H1 (cell line): ENCODE measurements around the gene SEC24B. TPM values are rescaled to one million over a fixed set of nuclear protein-coding genes. Genes with fewer than 3 reads are reported as not detected.

Experiments
- CTCF ChIA-PET: fragments of 300-600 bp; sonication (Branson Sonifier 250); formaldehyde crosslinking; loops from one replicate; lab custom pipeline; 2021; ENCODE audit not compliant: partially characterized antibody; lab: Charles Lee
- POLR2A ChIA-PET: fragments of 300-600 bp; sonication (Branson Sonifier 250); formaldehyde crosslinking; loops from one replicate; lab custom pipeline; 2021; ENCODE audit warnings: inconsistent platforms; ENCODE audit not compliant: partially characterized antibody; lab: Charles Lee
- DNase-seq, 2 experiments: peaks; one replicate each; pipeline versions ENCODE4 v3.0.0 to v3.0.0-alpha.2; 2010 to 2022; ENCODE audit warnings: low spot score in 2 of 2, low read depth in 1 of 2, mixed read lengths in 1 of 2
- FAIRE-seq: peaks from 2 replicates; lab custom pipeline; 2011; peaks lifted over from hg19 to GRCh38; lab: Jason Lieb, UNC
- H2AFZ ChIP-seq: 2 replicates; pipeline ENCODE4 v1.8.1; 2012; ENCODE audit warnings: low read length, inconsistent platforms
- H2AK5ac ChIP-seq: 2 replicates; pipeline ENCODE4 v1.6.1; 2013; ENCODE audit warnings: low read depth, low read length
- H2BK120ac ChIP-seq: replicated peaks from 2 replicates; pipeline ENCODE3; 2013; ENCODE audit warnings: low read depth, low read length, inconsistent platforms
- H2BK12ac ChIP-seq: 2 replicates; pipeline ENCODE4 v1.6.1; 2013; ENCODE audit warnings: low read depth, low read length
- H2BK15ac ChIP-seq: 2 replicates; pipeline ENCODE4 v1.6.1; 2013; ENCODE audit warnings: low read length
- H2BK20ac ChIP-seq: 2 replicates; pipeline ENCODE4 v1.6.1; 2013; ENCODE audit warnings: low read length
- H2BK5ac ChIP-seq: 2 replicates; pipeline ENCODE4 v1.6.1; 2013; ENCODE audit warnings: low read depth, low read length
- H3K14ac ChIP-seq: 2 replicates; pipeline ENCODE4 v1.6.1; 2013; ENCODE audit warnings: inconsistent platforms; ENCODE audit not compliant: insufficient read length
- H3K18ac ChIP-seq: 2 replicates; pipeline ENCODE4 v1.6.1; 2013; ENCODE audit warnings: low read length; ENCODE audit errors: extremely low read depth
- H3K23ac ChIP-seq: 2 replicates; pipeline ENCODE4 v1.6.1; 2013; ENCODE audit warnings: inconsistent platforms; ENCODE audit not compliant: insufficient read length
- H3K23me2 ChIP-seq: 2 replicates; pipeline ENCODE4 v1.6.1; 2013; ENCODE audit warnings: low read depth, low read length
- H3K27ac ChIP-seq: 2 replicates; pipeline ENCODE4 v1.6.1; 2011; ENCODE audit warnings: low read depth, low read length, inconsistent platforms
- H3K27me3 ChIP-seq, 4 experiments: replicated peaks in 1 of 4; 1 replicate in 1 of 4; 2 replicates in 3 of 4; pipeline versions ENCODE4 v1.6.1 to v1.8.1; 2011 to 2013; ENCODE audit warnings: low read length in 3 of 4, mild to moderate bottlenecking in 3 of 4, inconsistent platforms in 2 of 4, mixed read lengths in 2 of 4, moderate library complexity in 1 of 4; ENCODE audit not compliant: control insufficient read depth in 3 of 4, insufficient read depth in 3 of 4; ENCODE audit errors: extremely low read depth in 1 of 4
- H3K36me3 ChIP-seq, 4 experiments: 2 replicates each; pipeline versions ENCODE4 v1.6.1 to v1.8.1; 2011 to 2013; ENCODE audit warnings: mild to moderate bottlenecking in 4 of 4, low read length in 3 of 4, moderate library complexity in 2 of 4, control low read depth in 1 of 4, inconsistent platforms in 1 of 4; ENCODE audit not compliant: insufficient read depth in 4 of 4, control insufficient read depth in 2 of 4
- H3K4ac ChIP-seq: replicated peaks from 2 replicates; pipeline ENCODE3; 2013; ENCODE audit warnings: low read length, low read depth, mixed read lengths, inconsistent platforms; ENCODE audit not compliant: insufficient read length
- H3K4me1 ChIP-seq, 4 experiments: replicated peaks in 1 of 4; 1 replicate in 1 of 4; 2 replicates in 3 of 4; pipeline versions ENCODE4 v1.6.1 to v1.8.1; 2011 to 2013; ENCODE audit warnings: low read length in 3 of 4, inconsistent platforms in 2 of 4, mixed read lengths in 1 of 4; ENCODE audit not compliant: insufficient read depth in 4 of 4, control insufficient read depth in 3 of 4
- H3K4me2 ChIP-seq, 2 experiments: 2 replicates each; pipeline versions ENCODE4 v1.6.1 to v1.8.1; 2011 to 2013; ENCODE audit warnings: low read depth in 2 of 2, low read length in 2 of 2, control low read depth in 1 of 2, inconsistent platforms in 1 of 2, mild to moderate bottlenecking in 1 of 2; ENCODE audit not compliant: insufficient read depth in 1 of 2
- H3K4me3 ChIP-seq, 4 experiments: fragments of 200-600, 300-600 bp in 1 of 4; sonication (generic), shearing (Covaris generic), sonication (Bioruptor Twin) in 1 of 4; 2 replicates each; pipeline versions ENCODE4 v1.5.1 to v1.8.1; 2011 to 2016; ENCODE audit warnings: low read length in 4 of 4, low read depth in 3 of 4, control low read depth in 2 of 4, inconsistent platforms in 2 of 4, mild to moderate bottlenecking in 2 of 4, mixed read lengths in 1 of 4, moderate library complexity in 1 of 4; ENCODE audit not compliant: insufficient read depth in 2 of 4; ENCODE audit errors: extremely low read depth in 1 of 4
- H3K56ac ChIP-seq: replicated peaks from 2 replicates; pipeline ENCODE3; 2013; ENCODE audit warnings: low read depth, mild to moderate bottlenecking, mixed read lengths, low read length, inconsistent platforms; ENCODE audit not compliant: insufficient read length
- H3K79me1 ChIP-seq: 2 replicates; pipeline ENCODE4 v1.6.1; 2013; ENCODE audit warnings: low read depth, low read length, control low read depth
- H3K79me2 ChIP-seq, 2 experiments: 2 replicates each; pipeline versions ENCODE4 v1.6.1 to v1.8.1; 2012 to 2013; ENCODE audit warnings: low read length in 2 of 2, mild to moderate bottlenecking in 2 of 2, inconsistent platforms in 1 of 2; ENCODE audit not compliant: insufficient read depth in 2 of 2, control insufficient read depth in 1 of 2
- H3K9ac ChIP-seq, 4 experiments: replicated peaks in 1 of 4; 1 replicate in 1 of 4; 2 replicates in 3 of 4; pipeline versions ENCODE4 v1.6.1 to v1.8.1; 2011 to 2013; ENCODE audit warnings: low read depth in 3 of 4, low read length in 3 of 4, control low read depth in 2 of 4, mild to moderate bottlenecking in 2 of 4, moderate library complexity in 2 of 4, inconsistent platforms in 1 of 4; ENCODE audit errors: extremely low read depth in 1 of 4
- H3K9me3 ChIP-seq, 2 experiments: 2 replicates each; pipeline versions ENCODE4 v1.6.1 to v1.8.1; 2012 to 2013; ENCODE audit warnings: mild to moderate bottlenecking in 2 of 2, moderate library complexity in 2 of 2, control low read depth in 1 of 2, inconsistent platforms in 1 of 2, low read depth in 1 of 2, low read length in 1 of 2, mixed read lengths in 1 of 2; ENCODE audit not compliant: insufficient read depth in 2 of 2
- H4K20me1 ChIP-seq, 2 experiments: replicated peaks in 1 of 2; 2 replicates each; pipeline versions ENCODE3 to v1.8.1; 2011 to 2013; ENCODE audit warnings: inconsistent platforms in 2 of 2, low read length in 2 of 2, mild to moderate bottlenecking in 1 of 2; ENCODE audit not compliant: insufficient read depth in 2 of 2, control insufficient read depth in 1 of 2
- H4K5ac ChIP-seq: 2 replicates; pipeline ENCODE4 v1.6.1; 2013; ENCODE audit warnings: low read length, low read depth, mixed read lengths, inconsistent platforms; ENCODE audit not compliant: insufficient read length
- H4K8ac ChIP-seq: 2 replicates; pipeline ENCODE4 v1.8.0; 2013; ENCODE audit warnings: mild to moderate bottlenecking, moderate library complexity, low read length, inconsistent platforms; ENCODE audit not compliant: insufficient read depth; ENCODE audit errors: extremely low read depth
- H4K91ac ChIP-seq: replicated peaks from 2 replicates; pipeline ENCODE3; 2013; ENCODE audit warnings: low read length, mixed read lengths, inconsistent platforms; ENCODE audit not compliant: insufficient read length
- BCL11A ChIP-seq, 2 experiments: IDR thresholded peaks; one replicate each; pipeline ENCODE4 v1.6.1; 2011; ENCODE audit warnings: low read depth in 2 of 2, low read length in 2 of 2, mild to moderate bottlenecking in 2 of 2
- CHD1 ChIP-seq: IDR thresholded peaks from 2 replicates; pipeline ENCODE4 v1.6.1; 2012; ENCODE audit warnings: low read depth, low read length, improper control_type of control experiment
- EP300 ChIP-seq, 2 experiments: IDR thresholded peaks; 1 replicate in 1 of 2; 2 replicates in 1 of 2; pipeline ENCODE4 v1.6.1; 2011 to 2012; ENCODE audit warnings: low read depth in 2 of 2, low read length in 2 of 2, mild to moderate bottlenecking in 2 of 2, borderline replicate concordance in 1 of 2, inconsistent platforms in 1 of 2, moderate library complexity in 1 of 2
- HDAC2 ChIP-seq, 2 experiments: fragments of 300-600 bp in 1 of 2; sonication (generic) in 1 of 2; IDR thresholded peaks; 2 replicates each; pipeline ENCODE4 v1.6.1; 2011 to 2012; ENCODE audit warnings: low read depth in 2 of 2, low read length in 2 of 2, mild to moderate bottlenecking in 2 of 2, moderate library complexity in 2 of 2, borderline replicate concordance in 1 of 2, inconsistent platforms in 1 of 2
- KDM1A ChIP-seq: fragments of 200-600, 300-600 bp; sonication (generic); IDR thresholded peaks from 2 replicates; pipeline ENCODE4 v1.7.1; 2016; ENCODE audit warnings: mild to moderate bottlenecking, low read length, borderline replicate concordance
- KDM5A ChIP-seq: fragments of 200-600 bp; IDR thresholded peaks from 2 replicates; pipeline ENCODE4 v1.7.1; 2012; ENCODE audit warnings: mild to moderate bottlenecking, low read length, inconsistent platforms, mixed read lengths
- MAX ChIP-seq: IDR thresholded peaks from 2 replicates; pipeline ENCODE4 v1.6.1; 2012; ENCODE audit warnings: inconsistent platforms
- NRF1 ChIP-seq: IDR thresholded peaks from 2 replicates; pipeline ENCODE4 v1.6.1; 2011; ENCODE audit warnings: mild to moderate bottlenecking, low read depth, low read length, improper control_type of control experiment
- POLR2AphosphoS5 ChIP-seq: IDR thresholded peaks from 2 replicates; pipeline ENCODE4 v1.6.1; 2011; ENCODE audit warnings: low read depth, low read length
- POU5F1 ChIP-seq: IDR thresholded peaks from 2 replicates; pipeline ENCODE4 v1.6.1; 2011; ENCODE audit warnings: low read depth, mild to moderate bottlenecking, low read length, moderate library complexity
- RBBP5 ChIP-seq: IDR thresholded peaks from 2 replicates; pipeline ENCODE4 v1.7.1; 2012; ENCODE audit warnings: low read depth, mild to moderate bottlenecking, inconsistent platforms, low read length, moderate library complexity, borderline replicate concordance
- RFX5 ChIP-seq: IDR thresholded peaks from 2 replicates; pipeline ENCODE4 v1.6.1; 2011; ENCODE audit warnings: low read depth, low read length, improper control_type of control experiment, borderline replicate concordance
- TAF7 ChIP-seq: optimal IDR thresholded peaks from 2 replicates; pipeline ENCODE3; 2011; ENCODE audit warnings: low read depth, mild to moderate bottlenecking, inconsistent platforms, low read length, moderate library complexity, borderline replicate concordance
- TCF12 ChIP-seq: IDR thresholded peaks from 2 replicates; pipeline ENCODE4 v1.6.1; 2011; ENCODE audit warnings: low read depth, mild to moderate bottlenecking, low read length
- polyA plus RNA-seq, 7 experiments: library from polyadenylated mRNA; depleted of rRNA in 3 of 7; stranded (reverse) in 5 of 7; unstranded in 2 of 7; fragments of >200 nt in 5 of 7; fragments of 200-250 nt in 2 of 7; gene quantifications; 1 replicate in 5 of 7; 2 replicates in 1 of 7; 4 replicates in 1 of 7; pipeline versions ENCODE4 v1.2.1 to v1.2.3, GENCODE V29; 2011 to 2013; ENCODE audit warnings: missing spikeins in 2 of 7, mixed read lengths in 2 of 7
- total RNA-seq: library from RNA; stranded (reverse); fragmentation: NEBNext Ultra II Directional; extraction: Animal tissue kit (Norgen Biotek cat#: 25700); gene quantifications from 2 replicates; pipeline ENCODE4 v1.2.1, GENCODE V29; 2021

SEC24B gene
- total and polyA plus RNA-seq, 2 of the 8 experiments (the other 6 are each of a cell fraction or from before 2014, with no cell fraction given): 25.6 to 30.9 TPM

- no peak overlapping the region for H4K91ac ChIP-seq
- H3K4me2 ChIP-seq: no peak overlapping the region
- no peak overlapping the region for H3K56ac ChIP-seq
- H2AFZ ChIP-seq: no peak overlapping the region
- no peak overlapping the region for H3K4ac ChIP-seq
- no peaks in the 10 kb centered on the region for H3K27me3 ChIP-seq
- no peak overlapping the region for H3K18ac ChIP-seq
- no peaks in the 10 kb centered on the region for H3K79me2 ChIP-seq
- H2BK15ac ChIP-seq: no peak overlapping the region
- no peak for DNase-seq
- no peak overlapping the region for H2BK5ac ChIP-seq
- CTCF ChIA-PET: interaction anchor here (0.6 to 1.0 kb wide), 3 partner anchors 75 to 1090 kb away, joined by 3 read pairs; no protein-coding TSS in a partner anchor
- H2AK5ac ChIP-seq: no peak overlapping the region
- H3K4me1 ChIP-seq: no peaks in the 10 kb centered on the region
- no peaks in the 10 kb centered on the region for H3K23me2 ChIP-seq
- no peaks in the 10 kb centered on the region for H4K20me1 ChIP-seq
- no peaks in the 10 kb centered on the region for H3K9me3 ChIP-seq
- no peak overlapping the region for H4K8ac ChIP-seq
- no peak overlapping the region for H3K14ac ChIP-seq
- no peak overlapping the region for H2BK20ac ChIP-seq
- H4K5ac ChIP-seq: no peak overlapping the region
- peaks cover 0 to 10% (median 5%) of the 10 kb centered on the region in 4 experiments; a peak in 3 of 8 replicates for H3K36me3 ChIP-seq
- no peak overlapping the region for H3K23ac ChIP-seq
- POLR2A ChIA-PET: no interaction called here
- H3K79me1 ChIP-seq: no peaks in the 10 kb centered on the region
- no peak overlapping the region for H3K9ac ChIP-seq
- H2BK120ac ChIP-seq: no peak overlapping the region
- H3K4me3 ChIP-seq: no peak overlapping the region
- FAIRE-seq: no peak
- H2BK12ac ChIP-seq: no peak overlapping the region
- H3K27ac ChIP-seq: no peak overlapping the region
- TF ChIP-seq EP300 (IDR thresholded peaks at IDR 0.05; ENCODE audit: borderline replicate concordance in 1 of 2, low read depth in 2 of 2, low read length in 2 of 2) (no peak), BCL11A (IDR thresholded peaks at IDR 0.05; ENCODE audit: low read depth in 2 of 2, low read length in 2 of 2) (no peak), KDM5A (no peak), RFX5 (no peak), RBBP5 (no peak), NRF1 (no peak), KDM1A (no peak), CHD1 (no peak), POLR2AphosphoS5 (no peak), TCF12 (no peak), POU5F1 (no peak), TAF7 (no peak), MAX (no peak), HDAC2 (IDR thresholded peaks at IDR 0.05; ENCODE audit: borderline replicate concordance in 1 of 2, low read depth in 2 of 2, low read length in 2 of 2) (no peak)
Observed at GRCh38 chr4:109506890-109507289, 73.3 kb downstream of the SEC24B start.
